GM19328 (cell line): Measurements from ENCODE around the gene TLR5.

Experiments
- ATAC-seq: cut with Tn5 transposase; IDR thresholded peaks from one replicate; pipeline ENCODE4 v1.9.1; 2021; ENCODE audit warnings: mild to moderate bottlenecking, moderate library complexity; ENCODE audit not compliant: unreplicated experiment

TLR5 gene

DNA sequence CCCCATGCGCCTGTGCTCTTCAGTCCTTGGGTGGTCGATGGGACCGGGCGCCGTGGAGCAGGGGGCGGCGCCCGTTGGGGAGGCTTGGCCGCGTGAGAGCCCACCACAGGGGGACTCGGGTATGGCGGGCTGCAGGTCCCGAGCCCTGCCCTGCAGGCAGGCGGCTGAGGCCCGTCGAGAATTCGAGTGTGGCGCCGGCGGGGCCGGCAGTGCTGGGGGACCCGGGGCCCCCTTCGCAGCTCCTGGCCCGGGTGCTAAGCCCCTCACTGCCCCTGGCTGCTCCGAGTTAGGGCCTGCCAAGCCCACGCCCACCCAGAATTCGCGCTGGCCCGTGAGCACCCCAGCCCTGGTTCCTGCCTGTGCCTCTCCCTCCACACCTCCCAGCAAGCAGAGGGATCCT is 26.1 kb downstream of the TLR5 start:
- ATAC-seq, result no peak

DNA sequence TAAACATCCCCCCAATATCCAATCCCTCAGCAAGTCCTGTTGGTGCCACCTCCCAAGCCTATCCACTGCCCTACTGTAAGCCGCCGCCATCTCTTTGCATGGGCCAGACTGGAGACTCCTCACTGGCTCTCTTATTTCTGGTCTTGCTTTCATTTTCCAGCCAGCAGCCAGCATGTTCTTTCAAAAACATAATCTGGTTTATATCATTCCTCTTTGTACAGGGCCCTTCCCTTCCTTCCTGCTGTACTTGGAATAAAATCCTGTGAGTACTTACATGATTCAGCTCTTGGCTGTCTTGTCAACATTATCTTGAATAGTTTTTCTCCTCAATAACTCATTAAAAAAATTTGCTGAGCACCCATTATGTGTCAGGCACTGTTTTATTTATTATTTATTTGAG is 28.2 kb downstream of the TLR5 start:
- ATAC-seq, result no peak

GRCh38 chr1:223110952-223111351 is 32.1 kb downstream of the TLR5 start:
- no peak for ATAC-seq

DNA sequence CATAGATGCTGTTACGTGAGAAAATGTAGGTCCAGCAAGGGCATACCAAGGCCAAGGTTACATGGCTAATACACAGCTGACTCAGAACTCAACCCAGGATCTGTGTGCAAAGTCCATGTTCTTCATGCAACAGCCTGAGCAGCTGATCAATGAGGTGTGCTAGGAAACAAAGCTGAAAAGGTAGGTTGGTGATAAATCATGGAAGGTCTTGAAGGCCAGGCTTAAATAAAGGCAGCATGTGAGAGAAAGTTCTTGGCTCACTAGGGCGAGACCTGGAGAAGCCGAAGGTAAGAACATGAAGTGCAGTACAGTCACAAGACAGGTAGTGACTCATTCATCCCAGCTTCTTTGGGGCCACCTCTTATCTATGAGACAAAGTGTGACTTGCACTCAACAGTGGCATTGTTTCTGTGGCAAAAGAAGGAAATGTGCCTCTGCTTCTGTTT is 33.4 kb downstream of the TLR5 start:
- no peak for ATAC-seq

GRCh38 chr1:223106856-223107255 is 36.2 kb downstream of the TLR5 start:
- ATAC-seq, result no peak

- no peak for ATAC-seq
Measured at GRCh38 chr1:223105568-223105967, 37.5 kb downstream of the TLR5 start.

DNA sequence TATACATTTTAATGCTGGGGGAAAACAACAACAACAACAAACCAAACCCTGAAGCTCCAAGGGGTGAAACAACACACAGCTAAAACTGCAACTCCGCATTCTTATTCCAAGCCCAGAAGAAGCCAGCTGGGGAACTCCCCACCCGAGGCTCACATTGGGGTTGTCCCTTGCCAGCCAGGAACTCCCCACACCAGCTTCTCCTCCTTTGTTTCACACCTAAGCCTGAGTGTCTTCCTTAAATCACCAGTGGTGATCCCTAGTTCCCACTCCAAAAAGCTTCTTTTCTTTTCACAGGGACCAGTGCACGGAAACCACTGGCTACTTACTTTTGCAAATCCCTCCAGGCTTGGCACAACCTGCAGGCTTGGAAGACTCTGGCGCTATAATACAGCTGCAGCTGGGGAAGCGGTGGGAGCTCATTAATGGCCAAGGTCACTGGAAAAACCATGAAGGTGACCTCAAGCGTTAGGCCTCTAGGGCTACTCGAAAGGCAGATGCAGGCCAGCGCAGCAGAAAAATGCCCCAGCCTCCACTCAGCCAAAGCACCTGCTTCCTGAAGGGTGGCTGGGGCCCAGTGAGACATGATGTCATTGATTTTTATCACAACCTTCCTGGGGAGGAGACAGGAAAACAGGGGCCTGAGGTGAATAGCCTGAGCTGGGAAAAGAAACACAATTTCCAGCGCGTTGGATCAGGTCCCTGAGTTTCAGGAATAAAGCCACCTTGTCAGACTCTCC is 40.1 kb downstream of the TLR5 start:
- no peak for ATAC-seq

DNA sequence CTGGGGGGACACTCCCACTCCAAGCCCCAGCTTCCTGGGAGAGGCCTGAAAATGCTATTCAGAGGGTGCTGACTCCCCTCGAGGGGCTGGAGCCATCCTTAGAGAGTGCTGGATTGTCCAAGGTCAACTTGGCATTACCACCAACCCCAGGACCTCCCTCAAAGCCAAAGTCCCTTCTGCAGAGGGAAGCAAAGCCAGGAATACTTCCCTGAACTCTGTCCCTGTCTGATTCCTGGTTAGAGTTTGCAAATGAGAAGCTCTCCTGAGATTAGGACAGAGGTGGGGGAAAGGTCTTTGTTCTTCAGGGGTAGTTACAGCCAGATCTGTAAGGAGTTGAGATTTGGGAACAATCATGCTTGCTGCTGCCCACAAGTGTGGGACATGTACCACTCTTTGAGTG is 45.3 kb downstream of the TLR5 start:
- ATAC-seq, result no peak

DNA sequence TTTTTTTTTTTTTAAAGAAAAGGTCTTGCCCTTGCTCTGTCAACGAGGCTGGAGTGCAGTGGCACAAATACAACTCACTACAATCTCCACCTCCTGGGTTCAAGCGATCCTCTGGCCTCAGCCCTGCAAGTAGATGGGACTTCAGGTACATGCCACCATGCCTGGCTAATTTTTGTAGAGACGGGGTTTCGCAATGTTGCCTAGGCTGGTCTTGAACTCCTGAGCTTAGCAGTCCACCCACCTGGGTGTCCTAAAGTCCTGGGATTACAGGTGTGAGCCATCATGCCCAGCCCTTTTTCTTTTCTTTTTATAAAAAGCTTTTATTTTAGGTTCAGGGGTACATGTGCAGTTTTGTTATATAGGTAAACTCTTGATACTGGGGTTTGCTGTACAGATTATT is 47.2 kb downstream of the TLR5 start:
- ATAC-seq, result no peak

DNA sequence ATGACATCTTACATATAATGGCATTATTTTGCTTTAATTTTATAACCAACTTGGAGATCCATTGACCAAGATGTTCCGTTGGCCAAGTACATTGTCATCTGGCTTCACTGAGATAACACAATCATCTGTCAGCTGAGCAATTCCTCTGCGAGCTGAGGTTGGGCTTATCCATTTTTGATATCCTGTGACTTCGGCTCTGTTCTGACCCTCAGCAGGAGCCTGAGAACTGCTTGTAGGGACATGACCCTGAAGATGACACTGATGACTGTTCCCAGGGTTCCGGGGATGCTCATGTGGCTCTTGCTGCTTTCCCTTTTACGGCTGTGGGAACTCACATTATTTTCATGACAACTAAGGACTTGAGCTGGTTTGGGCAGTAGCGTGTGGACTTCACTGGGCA is 51.2 kb downstream of the TLR5 start:
- ATAC-seq, result no peak

- no peak for ATAC-seq
Measured at GRCh38 chr1:223089250-223089649, 53.8 kb downstream of the TLR5 start.

GRCh38 chr1:223088713-223089240 is 54.3 kb downstream of the TLR5 start:
- no peak for ATAC-seq

- no peak for ATAC-seq
Measured at GRCh38 chr1:223087291-223088255, 55.5 kb downstream of the TLR5 start.

GRCh38 chr1:223084464-223084866 is 58.6 kb downstream of the TLR5 start:
- no peak for ATAC-seq

- ATAC-seq, result no peak
Measured at GRCh38 chr1:223083831-223084230, 59.2 kb downstream of the TLR5 start.

- ATAC-seq, result no peak
Measured at GRCh38 chr1:223082914-223083313, 60.1 kb downstream of the TLR5 start.

GRCh38 chr1:223081181-223081994 is 61.7 kb downstream of the TLR5 start:
- ATAC-seq, result peak; percentile 91

DNA sequence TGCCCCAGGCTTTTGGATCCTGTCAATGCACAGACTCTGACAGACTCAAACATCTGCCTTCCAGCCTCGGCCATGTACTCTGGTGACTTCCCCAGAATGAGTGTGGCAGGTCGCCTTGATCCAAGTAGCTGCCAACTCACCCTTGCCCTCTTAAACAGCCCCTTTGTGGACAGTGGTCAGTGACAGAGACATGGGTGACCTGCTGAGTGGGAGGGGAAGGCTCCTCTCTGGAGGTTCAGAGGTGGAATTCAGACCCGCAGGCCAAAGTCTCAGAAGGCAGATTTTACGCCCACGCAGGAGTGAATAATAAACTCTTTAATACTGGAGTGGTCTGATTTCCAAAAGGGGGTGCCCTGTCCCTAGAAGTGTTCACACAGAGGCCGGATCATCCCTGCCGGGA is 63.5 kb downstream of the TLR5 start:
- ATAC-seq, result no peak

GRCh38 chr1:223077247-223077833 is 65.7 kb downstream of the TLR5 start:
- ATAC-seq, result no peak

DNA sequence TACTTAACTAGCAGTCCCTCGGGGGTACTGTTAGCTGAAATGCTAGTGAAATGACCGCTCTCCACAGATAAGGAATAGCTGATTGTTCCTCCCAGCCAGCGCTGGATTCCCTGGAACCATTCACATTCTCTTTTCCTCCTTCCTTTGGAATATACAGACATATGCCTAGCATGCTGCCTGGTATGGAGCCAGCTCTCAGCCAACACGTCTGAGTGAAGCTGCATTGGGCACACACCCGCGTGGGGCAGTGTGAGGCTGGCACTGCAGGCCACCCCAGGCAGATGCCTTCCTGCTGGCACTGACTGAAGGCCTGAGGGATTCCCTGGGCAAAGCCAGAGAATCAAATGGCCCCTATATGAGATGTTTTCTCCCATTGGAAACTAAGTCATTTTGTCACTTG is 66.7 kb downstream of the TLR5 start:
- ATAC-seq, result no peak

DNA sequence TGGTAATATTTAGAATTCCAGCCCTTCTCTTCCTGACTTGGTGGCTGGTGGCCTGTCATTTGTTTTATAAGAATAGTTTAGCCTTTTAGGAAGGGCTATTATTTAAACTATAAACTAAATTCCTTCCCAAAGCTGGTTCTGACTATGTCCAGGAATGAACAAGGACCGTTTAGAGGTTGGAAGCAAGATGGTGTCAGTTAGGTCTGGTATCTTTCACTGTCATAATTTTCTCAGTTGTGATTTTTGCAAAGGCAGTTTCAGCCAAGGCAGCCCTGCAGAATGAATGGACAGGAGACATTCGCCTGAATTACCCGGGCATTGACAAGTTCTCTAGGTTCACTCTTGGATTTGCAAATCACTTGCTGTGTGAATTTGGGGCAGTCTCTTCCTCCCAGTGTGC is 67.2 kb downstream of the TLR5 start:
- no peak for ATAC-seq
